Lower leg skin (tissue), 4 donors: ENCODE data around the gene TBC1D2. TPM values are rescaled to one million over a fixed set of nuclear protein-coding genes. Genes with fewer than 3 reads are reported as not detected.

Experiments used
- DNase-seq, 2 donors: peaks; one replicate each; pipeline ENCODE4 v3.0.0-alpha.2; 2019; ENCODE audit warnings: low spot score in 2 of 2
- H3K4me3 ChIP-seq: fragments of 200-600 bp; sonication (generic); 2 replicates; pipeline ENCODE4 v1.5.1; 2017; ENCODE audit warnings: mild to moderate bottlenecking, low read depth; ENCODE audit not compliant: poor library complexity, severe bottlenecking
- POLR2A ChIP-seq, 2 donors: fragments of 450-650 bp; IDR thresholded peaks; one replicate each; pipeline ENCODE4 v1.6.1; 2016 to 2017; ENCODE audit warnings: antibody characterized with exemption in 2 of 2, mild to moderate bottlenecking in 1 of 2, moderate library complexity in 1 of 2
- WGBS, 2 donors: methylation state at CpG; one replicate each; pipeline ENCODE4 v1.1.5; 2018; 5-methylcytosine and 5-hydroxymethylcytosine counted together
- intact Hi-C: fragments of 100-400 bp; cut with DNase I; formaldehyde crosslinking; loops from one replicate; pipeline ENCODE4 v1.15.0; 2023; ENCODE audit warnings: low total_unique reads
- total RNA-seq, 4 donors: library from RNA; depleted of rRNA; stranded (reverse); fragments of >200 nt; gene quantifications; one replicate each; pipeline ENCODE4 v1.1.0, GENCODE V29; 2016
- TF ChIP-seq, protein P1 (sequence below), 3 donors: fragments of 450-650 bp; IDR thresholded peaks; one replicate each; pipeline ENCODE4 v1.5.1; 2016; ENCODE audit warnings: antibody characterized with exemption in 3 of 3, mild to moderate bottlenecking in 3 of 3, moderate library complexity in 2 of 3

The TBC1D2 gene
- total RNA-seq, 4 donors from 2014 or later, result 35.4 to 56.3 (median 45.9) TPM

DNA sequence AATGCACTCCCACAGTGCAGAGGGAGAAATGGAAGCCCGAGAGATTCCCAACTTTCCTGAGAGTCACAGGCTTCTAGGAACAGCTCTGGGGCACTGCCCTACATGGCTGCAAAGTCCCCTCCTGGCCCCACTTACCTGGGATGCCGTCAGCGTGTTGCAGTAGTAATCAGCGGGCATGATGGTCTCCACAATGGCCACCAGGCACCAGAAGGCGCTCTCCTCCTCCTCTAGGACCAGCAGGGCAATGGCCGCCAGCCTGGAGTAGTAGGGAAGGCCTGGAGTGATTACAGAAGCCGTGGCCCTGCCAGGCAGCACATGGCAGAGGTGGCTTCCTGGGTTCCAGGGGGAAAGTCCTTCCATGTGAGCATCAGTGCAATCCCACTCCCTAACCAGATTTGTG, 52.3 kb downstream of the TBC1D2 start:
- 78 to 79% methylated on average over 6 to 7 of the region's 7 CpGs for WGBS, 2 donors

DNA sequence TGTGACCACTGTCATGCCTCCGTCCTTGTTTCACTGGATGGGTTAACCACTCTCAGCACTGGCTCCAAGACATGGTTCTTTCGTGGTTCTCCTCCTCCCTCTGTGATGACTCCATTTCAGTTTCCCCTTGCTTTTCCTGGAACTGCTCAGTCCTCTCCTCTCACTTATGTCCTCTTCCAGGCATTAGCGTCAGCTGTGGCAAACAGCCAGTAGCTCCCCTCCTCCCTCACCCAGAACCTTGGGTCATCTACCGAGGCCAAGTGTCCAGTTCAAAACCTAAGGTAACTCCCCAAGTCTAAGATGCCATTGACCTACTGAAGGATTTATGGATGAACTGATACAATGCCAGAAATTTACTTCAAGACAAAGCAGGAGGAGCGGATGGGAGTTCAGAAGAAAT, 53.2 kb downstream of the TBC1D2 start:
- H3K4me3 ChIP-seq, result no peak overlapping the region
- no peak for DNase-seq
- TF ChIP-seq POLR2A (IDR thresholded peaks at IDR 0.05), result no peak
- TF ChIP-seq, protein P1, sequence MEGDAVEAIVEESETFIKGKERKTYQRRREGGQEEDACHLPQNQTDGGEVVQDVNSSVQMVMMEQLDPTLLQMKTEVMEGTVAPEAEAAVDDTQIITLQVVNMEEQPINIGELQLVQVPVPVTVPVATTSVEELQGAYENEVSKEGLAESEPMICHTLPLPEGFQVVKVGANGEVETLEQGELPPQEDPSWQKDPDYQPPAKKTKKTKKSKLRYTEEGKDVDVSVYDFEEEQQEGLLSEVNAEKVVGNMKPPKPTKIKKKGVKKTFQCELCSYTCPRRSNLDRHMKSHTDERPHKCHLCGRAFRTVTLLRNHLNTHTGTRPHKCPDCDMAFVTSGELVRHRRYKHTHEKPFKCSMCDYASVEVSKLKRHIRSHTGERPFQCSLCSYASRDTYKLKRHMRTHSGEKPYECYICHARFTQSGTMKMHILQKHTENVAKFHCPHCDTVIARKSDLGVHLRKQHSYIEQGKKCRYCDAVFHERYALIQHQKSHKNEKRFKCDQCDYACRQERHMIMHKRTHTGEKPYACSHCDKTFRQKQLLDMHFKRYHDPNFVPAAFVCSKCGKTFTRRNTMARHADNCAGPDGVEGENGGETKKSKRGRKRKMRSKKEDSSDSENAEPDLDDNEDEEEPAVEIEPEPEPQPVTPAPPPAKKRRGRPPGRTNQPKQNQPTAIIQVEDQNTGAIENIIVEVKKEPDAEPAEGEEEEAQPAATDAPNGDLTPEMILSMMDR (IDR thresholded peaks at IDR 0.05), result no peak
- intact Hi-C loops, result loop anchor here (10.0 kb wide), 1 partner anchor 127 kb away; no protein-coding TSS in a partner anchor
- 82 to 84% methylated on average over 5 of the region's 5 CpGs for WGBS, 2 donors

More for the DNA sequence above, 52.3 kb downstream of the TBC1D2 start:
- intact Hi-C loops, result loop anchor here (10.0 kb wide), 1 partner anchor 128 kb away; no protein-coding TSS in a partner anchor
- no peak overlapping the region for H3K4me3 ChIP-seq
- no peak for TF ChIP-seq POLR2A (IDR thresholded peaks at IDR 0.05)
- TF ChIP-seq, protein P1 (IDR thresholded peaks at IDR 0.05), result no peak
- DNase-seq, result no peak

DNA sequence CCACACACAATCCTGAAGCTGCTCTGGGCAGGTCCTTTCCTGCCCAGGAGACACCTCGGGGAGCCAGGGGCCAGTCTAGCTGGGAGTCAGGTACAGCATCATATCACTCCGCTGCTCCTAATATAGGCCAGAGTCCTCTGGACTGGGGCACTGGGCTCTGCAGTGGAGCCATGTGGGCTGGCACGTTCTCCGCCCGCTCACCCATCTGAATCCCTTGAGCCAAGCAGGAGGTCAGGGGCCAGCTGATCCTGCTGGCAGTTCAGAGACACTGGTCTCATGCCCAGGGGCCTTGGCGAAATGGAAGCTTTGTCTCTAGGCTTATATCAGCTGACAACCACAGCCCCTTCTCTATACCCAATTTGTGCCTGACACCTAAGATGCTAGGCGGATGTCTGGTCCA, 53.7 kb downstream of the TBC1D2 start:
- intact Hi-C loops, result loop anchor here (10.0 kb wide), 1 partner anchor 127 kb away; no protein-coding TSS in a partner anchor
- WGBS, 2 donors, result 87 to 92% methylated on average over 7 of the region's 7 CpGs
- DNase-seq, result no peak
- no peak overlapping the region for H3K4me3 ChIP-seq
- TF ChIP-seq, protein P1 (IDR thresholded peaks at IDR 0.05), result no peak
- no peak for TF ChIP-seq POLR2A (IDR thresholded peaks at IDR 0.05)

DNA sequence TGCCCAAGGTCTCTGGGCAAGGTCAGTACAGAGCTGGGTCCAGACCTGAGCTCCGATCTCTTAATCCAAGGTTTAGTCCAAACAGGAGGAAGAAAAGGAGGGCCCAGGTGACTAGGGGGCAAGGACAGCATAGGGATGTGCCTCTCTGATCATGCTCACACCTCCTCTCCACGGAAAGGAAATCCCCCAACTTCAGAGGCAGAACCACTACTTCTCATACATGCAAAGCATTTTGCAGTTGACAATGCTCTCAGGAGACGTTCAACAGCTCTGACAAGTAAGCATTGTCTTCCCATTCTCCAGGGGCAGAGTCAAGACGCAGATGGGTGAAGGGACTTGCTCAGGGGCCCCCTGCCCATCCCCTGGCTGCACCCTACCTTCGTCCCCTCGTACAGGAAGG, 54.3 kb downstream of the TBC1D2 start:
- 87 to 90% methylated on average over 6 of the region's 6 CpGs for WGBS, 2 donors
- DNase-seq, result no peak
- H3K4me3 ChIP-seq, result no peak overlapping the region
- no peak for TF ChIP-seq POLR2A (IDR thresholded peaks at IDR 0.05)
- TF ChIP-seq, protein P1 (IDR thresholded peaks at IDR 0.05), result no peak
- intact Hi-C loops, result loop anchor here (10.0 kb wide), 1 partner anchor 126 kb away; no protein-coding TSS in a partner anchor

DNA sequence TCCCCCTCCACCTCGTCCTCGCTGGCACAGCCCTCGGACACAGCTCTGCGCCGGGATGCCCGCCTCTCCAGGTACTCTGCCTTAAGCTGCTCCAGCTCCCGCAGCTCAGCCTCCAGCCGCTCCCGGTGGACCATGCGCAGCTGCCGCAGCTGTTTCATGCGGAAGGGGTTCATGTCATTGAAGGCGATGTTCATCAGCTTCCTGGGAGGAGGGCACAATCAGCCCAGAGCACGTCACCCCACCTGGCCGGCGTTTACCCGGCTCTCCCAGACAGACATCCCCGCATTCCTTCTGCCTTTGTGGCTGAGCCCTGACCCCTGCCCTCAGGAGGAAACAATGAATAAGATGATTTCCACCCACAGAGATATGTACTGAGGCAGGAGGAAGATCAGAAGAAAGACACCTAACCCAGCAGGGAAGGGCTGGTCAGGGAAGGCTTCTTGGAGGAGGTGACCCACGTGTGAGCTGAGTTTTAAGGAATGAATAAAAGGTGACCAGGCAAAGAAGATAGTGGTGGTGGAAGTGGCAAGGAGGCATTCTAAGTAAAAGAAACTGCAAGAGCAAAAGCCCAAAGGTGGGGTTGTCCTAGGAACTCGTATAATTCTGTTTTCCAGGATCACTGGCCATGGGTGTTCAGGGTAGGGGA, 55.9 kb downstream of the TBC1D2 start:
- WGBS, 2 donors, result 86 to 94% methylated on average over 20 of the region's 20 CpGs
- H3K4me3 ChIP-seq, result no peak overlapping the region
- TF ChIP-seq, protein P1 (IDR thresholded peaks at IDR 0.05), result no peak
- TF ChIP-seq POLR2A (IDR thresholded peaks at IDR 0.05), result no peak
- no peak for DNase-seq
- intact Hi-C loops, result loop anchor here (10.0 kb wide), 1 partner anchor 125 kb away; no protein-coding TSS in a partner anchor
